ENCODE results near the gene CLASRP.

GRCh38 chr19:45070861-45071544 lies 32.2 kb downstream of the CLASRP start:
- no peak for TF ChIP-seq CTCF (IDR thresholded peaks at IDR 0.05)
- no peak for TF ChIP-seq POLR2A (IDR thresholded peaks at IDR 0.05)
- TF ChIP-seq POLR2AphosphoS5 (IDR thresholded peaks at IDR 0.05): no peak
- no peak for TF ChIP-seq EP300 (IDR thresholded peaks at IDR 0.05)

All from sigmoid colon (tissue), 4 donors.